Measurements from ENCODE around the gene GGT6. TPM values are rescaled to one million over a fixed set of nuclear protein-coding genes. Genes with fewer than 3 reads are reported as not detected.
"Not testable (repeated sequence)": the region's sequence is repeated elsewhere in the genome, so short reads cannot be mapped to it uniquely, and the experiment has no call there.

GGT6 gene
- polyA plus RNA-seq, 1 of the 3 experiments (the other 2 are of a cell fraction): not detected

DNA sequence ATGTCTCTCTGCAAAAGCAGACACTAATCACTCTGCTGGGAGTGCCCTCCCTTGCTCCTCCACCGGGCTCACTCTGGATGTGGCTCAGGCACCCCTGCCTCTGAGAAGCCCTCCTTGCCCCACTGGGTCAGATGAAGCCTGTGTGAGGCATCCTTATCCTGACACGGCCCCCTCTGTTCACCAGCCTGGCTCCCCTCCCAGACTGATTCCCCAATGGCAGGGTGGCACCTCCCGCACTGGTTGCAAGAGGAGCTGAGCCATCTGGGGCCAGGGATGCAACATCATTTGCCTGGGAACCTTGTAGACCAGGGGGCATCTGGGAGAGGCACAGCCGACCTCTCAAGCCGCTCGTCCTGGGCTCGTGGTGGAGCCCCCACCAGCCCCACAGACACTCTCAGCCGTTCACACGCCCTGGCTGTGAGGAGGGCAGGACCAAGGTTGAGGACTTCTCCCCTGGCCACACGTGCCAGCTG, 30.6 kb upstream of the GGT6 start:
- Histone ChIP-seq H3K4me2 (no peak overlapping the region), H3F3A (replicated peaks; ENCODE audit: insufficient read depth) (no peaks in the 10 kb centered on the region), H3K27me3 (ENCODE audit: insufficient read depth) (peaks cover 43% of the 10 kb centered on the region), H4K20me1 (ENCODE audit: insufficient read depth) (no peaks in the 10 kb centered on the region), H3K9me3 (no peaks in the 10 kb centered on the region), H3K4me3 (ENCODE audit: low read depth in 2 of 2, low read length in 1 of 2) (no peak overlapping the region), H3K9me2 (no peaks in the 10 kb centered on the region), H3K79me2 (ENCODE audit: insufficient read depth) (no peaks in the 10 kb centered on the region), H3K27ac (ENCODE audit: low read depth in 2 of 2, low read length in 1 of 2) (no peak overlapping the region), H3K9ac (no peak overlapping the region), H3K36me3 (replicated peaks in 1 of 2; ENCODE audit: control insufficient read depth in 1 of 2, insufficient read depth in 2 of 2, low read length in 1 of 2) (no peaks in the 10 kb centered on the region), H3K4me1 (ENCODE audit: control insufficient read depth in 1 of 2, insufficient read depth in 2 of 2, low read depth in 1 of 2, low read length in 1 of 2) (peaks cover 0 to 30% of the 10 kb centered on the region in 2 experiments; a peak in 1 of 4 replicates), H2AFZ (ENCODE audit: low read depth) (no peak overlapping the region)
- DNase-seq: no peak
- POLR2A ChIA-PET: interaction anchor here (1.4 kb wide), 2 partner anchors 9 to 36 kb away, joined by 5 to 6 read pairs; partner anchors contain the start of gene MYBBP1A
- CTCF ChIA-PET: interaction anchor here (1.0 to 9.7 kb wide), 4 partner anchors 9 to 35 kb away, joined by 3 to 75 read pairs (median 14); no protein-coding TSS in a partner anchor
- no peak for TF ChIP-seq YY1 (IDR thresholded peaks at IDR 0.05; ENCODE audit: low read depth)
- TF ChIP-seq, protein P1, sequence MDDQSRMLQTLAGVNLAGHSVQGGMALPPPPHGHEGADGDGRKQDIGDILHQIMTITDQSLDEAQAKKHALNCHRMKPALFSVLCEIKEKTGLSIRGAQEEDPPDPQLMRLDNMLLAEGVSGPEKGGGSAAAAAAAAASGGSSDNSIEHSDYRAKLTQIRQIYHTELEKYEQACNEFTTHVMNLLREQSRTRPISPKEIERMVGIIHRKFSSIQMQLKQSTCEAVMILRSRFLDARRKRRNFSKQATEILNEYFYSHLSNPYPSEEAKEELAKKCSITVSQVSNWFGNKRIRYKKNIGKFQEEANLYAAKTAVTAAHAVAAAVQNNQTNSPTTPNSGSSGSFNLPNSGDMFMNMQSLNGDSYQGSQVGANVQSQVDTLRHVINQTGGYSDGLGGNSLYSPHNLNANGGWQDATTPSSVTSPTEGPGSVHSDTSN (IDR thresholded peaks at IDR 0.05): no peak
- no peak for TF ChIP-seq RFX5 (IDR thresholded peaks at IDR 0.05; ENCODE audit: low read length)
- no peak for TF ChIP-seq FOXJ3 (CRISPR knock-in tag; IDR thresholded peaks at IDR 0.05)
- TF ChIP-seq, protein P2, sequence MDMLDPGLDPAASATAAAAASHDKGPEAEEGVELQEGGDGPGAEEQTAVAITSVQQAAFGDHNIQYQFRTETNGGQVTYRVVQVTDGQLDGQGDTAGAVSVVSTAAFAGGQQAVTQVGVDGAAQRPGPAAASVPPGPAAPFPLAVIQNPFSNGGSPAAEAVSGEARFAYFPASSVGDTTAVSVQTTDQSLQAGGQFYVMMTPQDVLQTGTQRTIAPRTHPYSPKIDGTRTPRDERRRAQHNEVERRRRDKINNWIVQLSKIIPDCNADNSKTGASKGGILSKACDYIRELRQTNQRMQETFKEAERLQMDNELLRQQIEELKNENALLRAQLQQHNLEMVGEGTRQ (IDR thresholded peaks at IDR 0.05; ENCODE audit: borderline replicate concordance, low read depth, low read length): no peak
- TF ChIP-seq CHD2 (IDR thresholded peaks at IDR 0.05; ENCODE audit: low read length, partially characterized antibody): no peak
- no peak for TF ChIP-seq SMC3 (IDR thresholded peaks at IDR 0.05; ENCODE audit: low read depth, low read length)
- no peak for TF ChIP-seq RXRA (IDR thresholded peaks at IDR 0.05; ENCODE audit: borderline replicate concordance, low read depth)
- TF ChIP-seq, protein P3, sequence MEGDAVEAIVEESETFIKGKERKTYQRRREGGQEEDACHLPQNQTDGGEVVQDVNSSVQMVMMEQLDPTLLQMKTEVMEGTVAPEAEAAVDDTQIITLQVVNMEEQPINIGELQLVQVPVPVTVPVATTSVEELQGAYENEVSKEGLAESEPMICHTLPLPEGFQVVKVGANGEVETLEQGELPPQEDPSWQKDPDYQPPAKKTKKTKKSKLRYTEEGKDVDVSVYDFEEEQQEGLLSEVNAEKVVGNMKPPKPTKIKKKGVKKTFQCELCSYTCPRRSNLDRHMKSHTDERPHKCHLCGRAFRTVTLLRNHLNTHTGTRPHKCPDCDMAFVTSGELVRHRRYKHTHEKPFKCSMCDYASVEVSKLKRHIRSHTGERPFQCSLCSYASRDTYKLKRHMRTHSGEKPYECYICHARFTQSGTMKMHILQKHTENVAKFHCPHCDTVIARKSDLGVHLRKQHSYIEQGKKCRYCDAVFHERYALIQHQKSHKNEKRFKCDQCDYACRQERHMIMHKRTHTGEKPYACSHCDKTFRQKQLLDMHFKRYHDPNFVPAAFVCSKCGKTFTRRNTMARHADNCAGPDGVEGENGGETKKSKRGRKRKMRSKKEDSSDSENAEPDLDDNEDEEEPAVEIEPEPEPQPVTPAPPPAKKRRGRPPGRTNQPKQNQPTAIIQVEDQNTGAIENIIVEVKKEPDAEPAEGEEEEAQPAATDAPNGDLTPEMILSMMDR (IDR thresholded peaks at IDR 0.05): no peak
- no peak for TF ChIP-seq ELF1 (IDR thresholded peaks at IDR 0.05)
- TF ChIP-seq NFIC (IDR thresholded peaks at IDR 0.05; ENCODE audit: borderline replicate concordance): no peak
- no peak for TF ChIP-seq TCF12 (IDR thresholded peaks at IDR 0.05)
- no peak for TF ChIP-seq RCOR1 (IDR thresholded peaks at IDR 0.05; ENCODE audit: low read length)
- TF ChIP-seq, protein P4, sequence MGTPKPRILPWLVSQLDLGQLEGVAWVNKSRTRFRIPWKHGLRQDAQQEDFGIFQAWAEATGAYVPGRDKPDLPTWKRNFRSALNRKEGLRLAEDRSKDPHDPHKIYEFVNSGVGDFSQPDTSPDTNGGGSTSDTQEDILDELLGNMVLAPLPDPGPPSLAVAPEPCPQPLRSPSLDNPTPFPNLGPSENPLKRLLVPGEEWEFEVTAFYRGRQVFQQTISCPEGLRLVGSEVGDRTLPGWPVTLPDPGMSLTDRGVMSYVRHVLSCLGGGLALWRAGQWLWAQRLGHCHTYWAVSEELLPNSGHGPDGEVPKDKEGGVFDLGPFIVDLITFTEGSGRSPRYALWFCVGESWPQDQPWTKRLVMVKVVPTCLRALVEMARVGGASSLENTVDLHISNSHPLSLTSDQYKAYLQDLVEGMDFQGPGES (IDR thresholded peaks at IDR 0.05; ENCODE audit: low read depth, low read length): no peak
- TF ChIP-seq, protein P5, sequence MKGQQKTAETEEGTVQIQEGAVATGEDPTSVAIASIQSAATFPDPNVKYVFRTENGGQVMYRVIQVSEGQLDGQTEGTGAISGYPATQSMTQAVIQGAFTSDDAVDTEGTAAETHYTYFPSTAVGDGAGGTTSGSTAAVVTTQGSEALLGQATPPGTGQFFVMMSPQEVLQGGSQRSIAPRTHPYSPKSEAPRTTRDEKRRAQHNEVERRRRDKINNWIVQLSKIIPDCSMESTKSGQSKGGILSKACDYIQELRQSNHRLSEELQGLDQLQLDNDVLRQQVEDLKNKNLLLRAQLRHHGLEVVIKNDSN (IDR thresholded peaks at IDR 0.05; ENCODE audit: borderline replicate concordance, low read depth): no peak
- TF ChIP-seq, protein P6, sequence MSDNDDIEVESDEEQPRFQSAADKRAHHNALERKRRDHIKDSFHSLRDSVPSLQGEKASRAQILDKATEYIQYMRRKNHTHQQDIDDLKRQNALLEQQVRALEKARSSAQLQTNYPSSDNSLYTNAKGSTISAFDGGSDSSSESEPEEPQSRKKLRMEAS (IDR thresholded peaks at IDR 0.05; ENCODE audit: low read depth): no peak
- TF ChIP-seq EP300 (IDR thresholded peaks at IDR 0.05; ENCODE audit: borderline replicate concordance in 1 of 2, low read depth in 1 of 2, low read length in 1 of 2): no peak
- no peak for TF ChIP-seq RAD21 (IDR thresholded peaks at IDR 0.05; ENCODE audit: low read length)
- no peak for TF ChIP-seq JUND (IDR thresholded peaks at IDR 0.05)
- no peak for TF ChIP-seq EZH2phosphoT487 (IDR thresholded peaks at IDR 0.05; ENCODE audit: borderline replicate concordance, low read depth)
- WGBS (ENCODE audit: low lambda C conversion rate): 19% methylated on average over 8 of the region's 10 CpGs

DNA sequence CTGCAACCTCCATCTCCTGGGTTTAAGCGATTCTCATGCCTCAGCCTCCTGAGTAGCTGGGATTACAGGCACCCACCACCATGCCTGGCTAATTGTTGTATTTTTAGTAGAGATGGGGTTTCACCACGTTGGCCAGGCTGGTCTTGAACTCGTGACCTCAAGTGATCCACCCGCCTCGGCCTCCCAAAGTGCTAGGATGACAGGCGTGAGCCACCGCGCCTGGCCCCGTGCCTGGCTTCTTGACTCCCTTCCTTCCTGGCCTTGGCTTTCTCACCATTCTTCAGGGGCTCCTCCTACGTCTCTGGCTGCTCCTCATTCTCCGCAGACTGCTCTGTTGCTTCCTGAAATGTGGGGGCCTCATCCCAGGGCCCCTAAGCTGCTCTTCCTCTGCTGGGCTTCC, 29.7 kb upstream of the GGT6 start:
- H3K36me3 ChIP-seq (replicated peaks in 1 of 2; ENCODE audit: control insufficient read depth in 1 of 2, insufficient read depth in 2 of 2, low read length in 1 of 2); H2AFZ ChIP-seq (ENCODE audit: low read depth); H3K9ac ChIP-seq; H3K79me2 ChIP-seq (ENCODE audit: insufficient read depth); H3K27ac ChIP-seq (ENCODE audit: low read depth in 2 of 2, low read length in 1 of 2); H3K4me2 ChIP-seq; H4K20me1 ChIP-seq (ENCODE audit: insufficient read depth); H3F3A ChIP-seq (replicated peaks; ENCODE audit: insufficient read depth); H3K9me2 ChIP-seq; H3K4me3 ChIP-seq (ENCODE audit: low read depth in 2 of 2, low read length in 1 of 2); DNase-seq; POLR2A ChIA-PET; H3K9me3 ChIP-seq: not testable (repeated sequence)
- CTCF ChIA-PET: interaction anchor here (3.4 to 9.7 kb wide), 4 partner anchors 10 to 36 kb away, joined by 9 to 75 read pairs (median 20); no protein-coding TSS in a partner anchor
- peaks cover 53% of the 10 kb centered on the region for H3K27me3 ChIP-seq (ENCODE audit: insufficient read depth)
- 57% methylated on average over 11 of the region's 11 CpGs for WGBS (ENCODE audit: low lambda C conversion rate)
- peaks cover 0 to 30% of the 10 kb centered on the region in 2 experiments; a peak in 1 of 4 replicates for H3K4me1 ChIP-seq (ENCODE audit: control insufficient read depth in 1 of 2, insufficient read depth in 2 of 2, low read depth in 1 of 2, low read length in 1 of 2)

Measured in SK-N-SH (cell line).